Measurements from ENCODE around the gene FBXL4.
"Not testable (repeated sequence)": the region's sequence is repeated elsewhere in the genome, so short reads cannot be mapped to it uniquely, and the experiment has no call there.

The FBXL4 gene

DNA sequence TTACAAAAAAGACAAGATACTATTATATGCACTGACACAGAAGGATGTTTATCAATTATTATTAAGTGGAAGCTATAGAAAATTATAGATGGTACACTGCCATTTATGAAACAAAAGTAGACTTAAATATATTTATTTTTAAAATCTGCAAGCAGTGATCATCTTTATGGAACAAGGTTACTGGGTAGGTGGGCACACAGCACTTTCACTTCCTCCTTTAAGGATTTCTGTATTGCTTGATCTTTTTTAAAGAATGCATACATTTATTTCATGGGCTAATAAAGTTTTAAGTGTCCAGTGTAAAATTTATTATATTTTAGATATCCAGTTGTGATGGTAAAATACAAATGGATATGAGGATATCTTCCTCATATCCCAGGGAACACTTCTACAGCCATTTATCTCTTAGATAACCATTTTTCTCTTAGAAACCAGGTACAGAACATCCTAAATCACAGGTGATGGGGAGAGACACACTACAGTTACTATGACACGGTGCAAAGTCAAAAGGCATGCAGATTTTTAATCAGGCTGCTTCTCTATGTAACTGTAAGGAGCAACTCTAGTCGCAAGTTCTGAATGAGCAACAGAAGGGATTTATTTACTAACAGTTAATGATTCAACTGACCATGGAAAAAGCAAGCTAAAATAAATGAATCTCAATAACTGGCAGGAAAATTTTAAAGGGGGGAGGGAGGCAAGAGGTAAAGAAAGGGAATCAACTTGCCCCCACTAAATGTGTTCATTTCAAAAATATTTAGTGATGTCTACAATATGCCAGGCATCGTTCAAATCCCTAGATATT lies 2.2 kb downstream of the FBXL4 start:
- DNase-seq (ENCODE audit: low spot score), result no peak

DNA sequence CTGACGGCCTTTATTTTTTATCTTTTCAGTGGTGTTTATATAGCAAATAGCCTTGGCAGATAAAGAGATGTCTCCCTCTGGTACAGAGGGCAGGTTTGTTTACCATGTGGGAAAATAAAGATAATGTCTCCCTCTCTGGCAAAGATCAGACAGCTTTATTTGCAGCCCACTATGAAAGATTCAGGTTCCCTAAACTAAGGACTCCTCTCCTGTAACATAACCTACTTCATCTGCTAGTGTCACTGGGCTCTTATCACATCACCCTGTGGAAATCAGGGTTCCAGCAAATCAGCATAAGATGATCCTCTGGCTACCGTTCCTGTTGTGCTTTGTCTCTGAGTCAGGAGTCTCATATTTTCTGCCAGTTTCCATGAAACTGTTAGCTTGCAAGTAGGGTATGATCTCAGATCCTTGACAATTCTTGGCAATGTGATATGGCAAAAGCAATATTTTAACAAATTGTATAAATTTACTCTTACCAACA lies 3.1 kb downstream of the FBXL4 start:
- DNase-seq (ENCODE audit: low spot score), result no peak

DNA sequence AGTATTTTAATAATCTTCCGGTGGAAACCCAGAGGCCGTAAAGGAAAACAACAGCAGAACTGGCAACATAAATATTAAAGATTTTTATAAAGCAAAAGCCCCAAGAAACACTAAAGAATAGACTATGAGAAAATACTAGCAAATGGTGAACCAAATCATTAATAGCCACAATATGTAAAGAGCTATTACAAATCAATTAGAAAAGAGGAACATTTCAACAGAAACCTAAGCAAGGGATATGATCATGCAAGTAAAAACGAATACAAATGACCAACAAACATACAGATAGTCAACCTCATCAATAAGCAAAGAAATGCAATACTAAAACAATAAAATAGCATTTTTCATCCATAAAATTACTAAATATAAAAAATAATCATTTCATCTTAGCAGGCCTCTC lies 3.6 kb downstream of the FBXL4 start:
- DNase-seq (ENCODE audit: low spot score), result no peak

DNA sequence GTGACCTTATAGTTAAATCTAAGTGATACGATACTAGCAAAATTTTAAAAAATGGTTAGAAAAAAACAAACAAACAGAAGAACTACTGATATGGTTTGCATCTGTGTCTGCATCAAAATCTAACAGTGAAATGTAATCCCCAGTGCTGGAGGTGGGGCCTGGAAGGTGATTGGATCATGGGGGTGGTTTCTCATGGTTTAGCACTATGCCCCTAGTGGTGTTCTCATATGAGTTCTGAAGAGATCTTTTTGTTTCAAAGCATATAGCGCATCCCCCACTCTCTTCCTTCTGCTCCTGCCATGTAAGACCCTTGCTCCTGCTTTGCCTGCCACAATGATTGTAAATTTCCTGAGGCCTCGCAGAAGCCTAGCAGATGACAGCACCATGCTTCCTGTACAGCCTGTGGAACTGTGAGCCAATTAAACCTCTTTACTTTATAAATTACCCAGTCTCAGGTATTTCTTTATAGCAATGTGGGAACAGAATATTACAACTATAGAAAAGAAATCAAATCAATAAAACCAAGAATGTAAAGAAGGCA lies 5.4 kb downstream of the FBXL4 start:
- DNase-seq (ENCODE audit: low spot score), result no peak

DNA sequence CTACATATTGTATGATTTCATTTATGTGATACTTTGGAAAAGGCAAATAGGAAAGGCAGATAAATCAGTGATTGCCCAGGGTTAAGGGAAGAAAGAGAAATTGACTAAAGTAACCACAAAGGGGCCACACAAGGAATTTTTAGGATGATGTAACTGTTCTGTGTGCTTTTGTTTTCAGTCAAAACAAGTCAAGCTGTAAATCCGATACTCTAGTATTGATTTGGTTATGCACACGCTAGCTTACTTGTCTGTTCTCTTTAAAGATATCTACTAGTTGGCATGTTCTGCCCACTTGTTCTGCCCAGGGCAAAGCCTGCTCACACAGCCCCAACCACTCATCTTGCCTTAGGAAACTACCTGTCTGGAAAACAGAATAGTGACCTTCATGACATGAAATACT lies 6.4 kb downstream of the FBXL4 start:
- no peak for DNase-seq (ENCODE audit: low spot score)

DNA sequence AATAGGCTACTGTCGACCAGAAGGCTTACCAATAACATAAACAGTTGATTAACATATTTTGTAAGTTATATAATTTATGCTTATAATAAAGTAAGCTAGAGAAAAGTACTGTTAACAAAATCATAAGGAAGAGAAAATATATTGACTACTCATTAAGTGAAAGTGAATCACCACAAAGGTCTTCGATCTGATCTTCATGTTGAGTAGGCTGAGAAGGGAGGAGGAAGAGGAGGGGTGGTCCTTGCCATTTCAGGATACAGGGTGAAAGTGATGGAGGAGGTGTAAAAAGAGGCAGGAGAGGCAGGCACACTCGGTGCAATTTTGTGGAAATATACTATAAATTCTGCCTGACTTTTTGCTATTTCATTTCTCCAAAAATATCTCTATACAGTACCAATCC lies 10.4 kb downstream of the FBXL4 start:
- no peak for DNase-seq (ENCODE audit: low spot score)

DNA sequence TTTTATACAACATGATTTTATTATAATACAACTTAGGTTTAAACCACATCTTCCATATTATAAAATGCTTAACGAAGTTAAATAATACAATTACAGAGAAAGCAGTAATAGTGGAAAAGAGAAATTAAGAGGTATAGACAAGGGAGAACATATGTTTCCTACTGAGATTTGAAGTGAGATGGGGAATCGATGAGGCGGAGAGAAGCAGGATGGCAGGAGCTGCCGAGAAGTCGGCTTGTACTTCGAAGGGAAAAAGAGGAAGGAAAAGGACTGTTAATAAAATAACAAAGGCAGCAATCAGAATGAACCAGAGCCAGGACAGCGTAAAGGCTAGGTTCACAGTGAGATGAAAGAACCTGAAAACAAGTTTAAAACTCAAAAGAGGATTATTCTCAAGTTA lies 15.4 kb downstream of the FBXL4 start:
- DNase-seq (ENCODE audit: low spot score), result no peak

DNA sequence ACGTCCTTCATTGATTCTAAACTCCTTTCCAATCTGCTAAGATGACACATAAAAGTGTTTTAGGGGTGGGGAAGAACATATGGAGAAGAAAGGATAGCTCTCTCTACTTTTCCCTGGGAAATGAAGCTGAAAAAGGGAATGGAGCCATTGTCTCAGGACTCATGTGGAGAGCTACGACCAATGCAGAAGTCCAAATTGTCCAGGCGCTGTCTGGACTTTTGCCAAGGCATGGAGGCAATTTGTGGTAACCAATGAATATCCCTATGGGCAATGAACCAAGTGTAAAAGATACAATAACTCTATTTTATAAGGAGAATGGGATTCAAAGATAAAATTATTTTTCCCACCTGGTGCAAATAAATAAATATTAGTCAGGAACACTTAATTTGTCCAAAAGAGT lies 16.1 kb downstream of the FBXL4 start:
- DNase-seq (ENCODE audit: low spot score), result no peak

DNA sequence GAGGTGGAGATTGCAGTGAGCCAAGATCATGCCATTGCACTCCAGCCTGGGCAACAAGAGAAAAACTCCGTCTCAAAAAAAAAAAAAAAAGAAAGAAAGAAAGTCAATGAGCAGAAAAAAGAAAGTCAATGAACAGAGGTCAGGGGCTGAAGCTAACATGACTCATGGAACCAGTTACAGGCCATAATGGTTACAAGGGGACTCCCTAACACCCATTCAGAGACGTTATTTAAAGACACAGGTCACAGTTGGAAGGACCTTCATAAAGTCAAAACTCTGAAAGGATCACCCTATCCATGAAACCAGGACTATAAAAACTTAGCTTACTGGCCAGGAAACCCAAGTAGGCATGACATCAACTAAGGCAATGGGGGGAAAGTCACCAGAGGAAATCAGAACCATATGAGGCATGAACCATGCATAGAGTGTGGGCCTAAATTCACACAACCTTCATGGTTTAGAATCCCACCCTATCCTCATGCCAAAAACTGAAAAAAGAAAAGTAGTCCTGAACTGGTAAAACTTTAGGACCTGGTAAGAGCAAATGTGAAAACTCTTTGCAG lies 18.2 kb downstream of the FBXL4 start:
- no peak for DNase-seq (ENCODE audit: low spot score)

DNA sequence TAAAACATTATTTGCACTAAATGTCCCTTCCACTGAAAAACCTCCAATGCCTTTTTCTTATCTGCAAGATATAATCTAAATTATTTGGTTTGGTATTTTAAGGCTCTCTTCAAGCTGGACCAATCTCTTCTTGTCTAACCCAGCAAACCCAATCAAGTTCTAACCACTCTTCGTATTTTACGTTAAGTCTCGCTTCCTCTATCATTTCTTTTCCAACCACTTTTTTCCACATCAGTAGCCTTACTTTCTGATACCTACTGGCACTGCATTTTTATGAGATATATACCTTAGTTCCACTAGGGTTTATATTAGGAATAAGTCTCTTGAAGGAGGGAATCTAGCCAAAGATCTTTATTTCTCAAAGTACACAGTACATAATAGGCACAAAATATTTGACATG lies 19.1 kb downstream of the FBXL4 start:
- DNase-seq (ENCODE audit: low spot score), result no peak

DNA sequence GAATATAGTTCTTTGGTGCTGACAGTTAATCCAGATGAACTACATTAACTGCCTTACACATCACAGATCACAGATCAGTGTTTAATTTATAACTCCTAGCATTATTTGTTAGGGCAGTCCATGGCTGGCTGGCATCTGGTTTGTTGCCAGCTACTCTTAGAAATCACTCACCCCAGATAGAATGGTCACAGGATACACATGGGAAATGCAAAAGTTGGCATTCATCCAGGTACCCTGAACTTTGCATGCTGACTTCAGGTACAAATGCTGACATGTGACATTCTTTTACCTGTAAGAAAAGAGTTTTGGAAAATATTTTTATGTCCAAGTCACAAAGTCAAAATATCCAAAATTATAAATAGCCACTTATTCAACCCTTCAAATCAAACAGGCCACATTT lies 20.2 kb downstream of the FBXL4 start:
- no peak for DNase-seq (ENCODE audit: low spot score)

DNA sequence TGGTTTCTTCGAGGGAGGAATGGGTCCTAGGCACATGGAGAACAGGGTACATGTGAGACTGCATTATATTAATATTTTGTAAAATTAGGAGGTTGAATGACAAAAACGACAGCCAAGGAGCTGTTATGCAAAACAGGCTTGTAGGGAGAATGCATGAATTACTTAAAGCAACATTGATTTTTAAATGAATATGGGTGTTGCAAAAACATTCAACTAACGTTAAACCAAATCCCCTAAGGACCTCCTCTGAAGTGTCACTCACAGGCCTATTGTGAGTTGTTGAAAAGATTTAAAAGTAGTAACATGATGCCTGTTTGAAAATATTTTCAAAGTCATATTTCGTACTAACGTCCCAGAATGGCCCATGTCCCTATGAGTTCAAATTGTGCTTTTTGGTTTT lies 21.9 kb downstream of the FBXL4 start:
- no peak for DNase-seq (ENCODE audit: low spot score)

DNA sequence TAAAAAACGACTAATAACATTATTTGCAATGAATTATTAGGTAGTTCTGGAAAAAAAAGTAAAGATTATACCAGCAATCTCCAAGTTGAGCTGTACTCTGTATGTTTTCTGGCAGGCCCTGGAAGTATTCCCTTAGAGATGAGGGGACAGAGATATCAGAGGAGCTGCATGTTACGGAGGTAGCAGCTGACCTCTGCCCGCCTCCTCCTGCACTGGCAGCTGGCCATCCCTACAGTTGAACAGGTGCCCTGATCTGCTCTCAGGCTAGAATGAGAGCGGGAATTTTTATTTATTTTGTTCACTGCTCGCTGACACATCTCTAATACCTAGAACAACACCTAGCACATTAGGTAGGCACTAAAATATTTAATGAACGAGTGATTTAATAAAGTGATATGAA lies 23.1 kb downstream of the FBXL4 start:
- DNase-seq (ENCODE audit: low spot score), result peak; percentile 53

DNA sequence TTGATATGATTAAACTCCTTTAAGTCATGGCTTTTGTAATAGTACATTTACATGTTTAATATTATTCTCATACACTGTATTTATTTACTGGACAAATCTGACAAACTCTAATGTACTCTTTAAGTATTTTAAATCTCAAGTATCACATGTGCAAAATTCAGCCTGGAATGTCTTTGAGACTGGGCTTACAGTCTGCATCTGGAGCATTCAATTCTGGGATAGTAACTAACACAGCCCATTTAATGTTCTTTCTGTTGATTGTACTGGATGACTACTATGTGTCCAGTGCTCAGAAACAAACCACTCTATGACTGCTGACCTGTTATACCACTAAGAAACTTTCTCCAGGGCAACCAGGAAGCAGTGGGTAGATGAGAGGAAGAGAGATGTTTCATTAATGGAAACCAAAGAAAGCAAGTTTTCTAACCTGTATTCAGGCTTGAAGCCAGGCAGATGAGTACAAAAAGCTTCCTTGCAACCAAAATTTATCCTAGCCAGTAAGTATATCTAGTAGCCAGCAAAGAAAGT lies 26.8 kb downstream of the FBXL4 start:
- no peak for DNase-seq (ENCODE audit: low spot score)

DNA sequence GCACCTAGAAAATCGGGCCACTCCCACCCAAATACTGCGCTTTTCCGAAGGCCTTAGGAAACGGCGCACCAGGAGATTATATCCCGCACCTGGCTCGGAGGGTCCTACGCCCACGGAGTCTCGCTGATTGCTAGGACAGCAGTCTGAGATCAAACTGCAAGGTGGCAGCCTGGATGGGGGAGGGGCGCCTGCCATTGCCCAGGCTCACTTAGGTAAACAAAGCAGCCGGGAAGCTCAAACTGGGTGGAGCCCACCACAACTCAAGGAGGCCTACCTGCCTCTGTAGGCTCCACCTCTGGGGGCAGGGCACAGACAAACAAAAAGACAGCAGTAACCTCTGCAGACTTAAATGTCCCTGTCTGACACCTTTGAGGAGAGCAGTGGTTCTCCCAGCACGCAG lies 36.8 kb downstream of the FBXL4 start:
- DNase-seq (ENCODE audit: low spot score), result not testable (repeated sequence)

DNA sequence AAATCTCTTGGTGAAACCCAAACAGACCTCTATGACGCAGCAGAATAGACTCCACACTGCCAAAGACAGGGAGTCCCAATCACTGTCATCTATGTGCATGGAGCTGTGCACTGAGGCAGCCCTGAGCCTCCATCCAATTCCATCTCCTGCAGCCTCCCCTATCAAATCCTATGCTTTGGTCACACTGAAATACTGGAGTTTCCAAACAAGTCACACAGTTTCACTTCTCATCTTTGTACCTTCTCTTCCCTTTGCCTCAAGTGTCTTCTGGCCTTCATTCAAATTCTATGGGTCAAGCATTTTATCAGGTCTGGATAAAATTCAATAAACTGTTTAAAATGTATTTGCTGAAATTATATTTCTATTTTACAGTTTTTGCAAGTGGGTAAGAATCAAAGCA lies 38.5 kb downstream of the FBXL4 start:
- no peak for DNase-seq (ENCODE audit: low spot score)

DNA sequence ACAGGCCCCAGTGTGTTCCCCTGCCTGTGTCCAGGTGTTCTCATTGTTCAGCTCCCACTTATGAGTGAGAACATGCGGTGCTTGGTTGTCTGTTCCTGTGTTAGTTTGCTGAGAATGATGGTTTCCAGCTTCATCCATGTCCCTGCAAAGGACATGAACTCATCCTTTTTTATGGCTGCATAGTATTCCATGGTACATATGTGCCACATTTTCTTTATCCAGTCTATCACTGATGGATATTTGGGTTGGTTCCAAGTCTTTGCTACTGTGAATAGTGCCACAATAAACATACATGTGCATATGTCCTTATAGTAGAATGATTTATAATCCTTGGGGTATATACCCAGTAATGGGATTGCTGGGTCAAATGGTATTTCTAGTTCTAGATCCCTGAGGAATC lies 41.4 kb downstream of the FBXL4 start:
- DNase-seq (ENCODE audit: low spot score), result not testable (repeated sequence)

DNA sequence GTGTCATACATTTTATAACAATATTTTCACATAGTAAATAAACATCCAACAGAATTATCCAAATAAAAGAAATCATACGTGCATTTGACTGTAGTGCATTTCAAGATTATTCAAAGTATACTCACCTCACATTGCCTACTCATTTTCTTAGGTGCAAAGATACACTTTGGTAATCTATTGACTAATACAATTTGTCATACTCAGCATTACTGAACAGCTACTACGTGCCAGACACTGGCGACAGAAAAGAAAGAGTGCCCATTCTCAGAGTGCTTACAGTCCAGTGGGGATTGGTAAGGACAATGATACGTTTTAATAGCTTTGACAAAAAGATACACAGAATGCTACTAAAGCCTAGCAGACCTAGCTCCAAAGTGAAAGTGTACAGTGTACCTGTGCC lies 42.0 kb downstream of the FBXL4 start:
- no peak for DNase-seq (ENCODE audit: low spot score)

DNA sequence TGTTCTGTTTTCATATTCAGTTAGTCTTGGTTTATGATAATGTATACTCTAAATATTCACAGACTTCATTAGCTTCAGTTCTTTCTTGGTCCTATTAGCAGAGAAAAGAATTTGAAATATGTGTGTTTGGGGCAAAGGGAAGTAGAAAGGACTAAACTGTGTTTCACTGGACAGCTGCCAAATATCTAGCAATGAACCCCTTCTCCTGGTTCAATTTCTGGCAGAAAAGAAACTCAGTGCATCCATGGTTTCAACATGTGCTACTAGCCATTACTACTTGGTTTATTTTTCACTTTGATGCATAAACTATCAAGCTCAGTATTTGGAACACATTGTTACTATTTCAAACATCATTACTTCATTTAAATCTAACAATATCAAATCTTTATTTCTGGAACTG lies 43.6 kb downstream of the FBXL4 start:
- no peak for DNase-seq (ENCODE audit: low spot score)

DNA sequence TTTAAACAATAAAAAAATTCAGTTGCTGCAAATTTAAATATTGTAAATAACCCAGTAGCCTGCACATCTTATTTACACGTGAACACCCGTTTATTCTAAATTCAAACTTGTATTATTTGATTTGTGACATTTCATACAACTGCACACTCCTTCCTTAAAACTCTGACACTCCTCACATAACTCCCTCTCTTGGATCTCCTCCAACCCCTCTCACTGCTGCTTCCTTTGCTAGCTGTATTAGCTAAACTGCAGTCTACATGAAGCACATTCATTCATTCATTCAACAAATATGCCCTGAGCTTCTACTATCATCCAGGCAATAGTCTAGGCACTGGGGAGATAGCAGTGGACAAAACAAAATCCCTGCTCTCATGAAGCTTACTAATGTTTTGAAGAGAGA lies 47.0 kb downstream of the FBXL4 start:
- DNase-seq (ENCODE audit: low spot score), result no peak

DNA sequence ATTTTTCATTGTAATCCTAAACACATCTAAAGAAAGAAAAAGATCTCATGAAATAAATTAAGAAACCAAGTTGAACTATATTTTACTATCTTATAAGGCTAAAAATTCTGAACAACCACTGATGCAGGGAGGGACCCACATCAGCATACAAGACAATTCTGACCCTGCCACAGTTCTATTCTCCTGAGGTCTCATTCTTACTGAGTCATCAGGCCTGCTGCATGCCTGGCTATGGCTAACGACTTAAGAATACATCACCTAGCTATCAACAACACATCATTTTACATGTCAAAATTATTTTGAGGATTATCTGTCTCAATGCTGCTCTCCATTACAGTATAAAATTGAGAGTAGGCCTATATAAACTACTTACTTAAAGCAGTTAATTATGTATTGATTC lies 52.9 kb downstream of the FBXL4 start:
- no peak for DNase-seq (ENCODE audit: low spot score)

DNA sequence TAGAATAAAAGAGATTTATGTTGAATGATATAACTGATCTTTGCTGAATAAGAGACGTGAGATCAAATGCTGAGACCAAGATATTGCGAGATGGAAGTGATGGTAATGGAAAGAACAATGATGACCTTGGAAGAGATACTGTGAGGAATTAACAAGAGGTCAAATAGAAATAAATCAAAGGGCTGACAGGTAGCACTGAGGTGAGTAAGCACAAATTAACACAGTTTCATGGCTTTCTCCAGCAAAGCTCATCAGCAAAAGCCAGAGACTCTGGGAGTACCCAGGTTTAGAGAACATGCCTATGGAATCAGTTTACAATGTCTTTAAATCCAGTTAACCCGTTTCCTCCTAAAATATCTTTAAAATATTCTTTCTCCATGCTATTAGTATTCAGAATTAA lies 60.1 kb downstream of the FBXL4 start:
- no peak for DNase-seq (ENCODE audit: low spot score)

DNA sequence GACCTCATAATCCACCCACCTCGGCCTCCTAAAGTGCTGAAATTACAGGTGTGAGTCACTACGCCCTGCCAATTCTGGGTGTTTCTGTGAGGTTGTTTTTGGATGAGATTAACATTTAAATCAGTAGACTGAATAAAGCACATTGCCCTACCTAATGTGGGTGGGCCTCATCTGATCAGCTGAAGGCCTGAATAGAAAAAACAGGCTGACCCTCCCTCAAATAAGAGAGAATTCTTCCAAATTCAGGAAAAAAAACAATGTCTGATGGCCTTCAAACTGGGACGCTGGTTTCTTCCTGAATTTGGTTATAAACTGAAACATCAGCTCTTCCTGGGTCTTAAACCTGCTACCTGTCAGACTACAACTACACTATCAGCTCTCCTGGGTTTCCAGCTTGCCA lies 62.4 kb downstream of the FBXL4 start:
- DNase-seq (ENCODE audit: low spot score), result no peak
